ENCODE results near the gene SFXN5.

Gene SFXN5

DNA sequence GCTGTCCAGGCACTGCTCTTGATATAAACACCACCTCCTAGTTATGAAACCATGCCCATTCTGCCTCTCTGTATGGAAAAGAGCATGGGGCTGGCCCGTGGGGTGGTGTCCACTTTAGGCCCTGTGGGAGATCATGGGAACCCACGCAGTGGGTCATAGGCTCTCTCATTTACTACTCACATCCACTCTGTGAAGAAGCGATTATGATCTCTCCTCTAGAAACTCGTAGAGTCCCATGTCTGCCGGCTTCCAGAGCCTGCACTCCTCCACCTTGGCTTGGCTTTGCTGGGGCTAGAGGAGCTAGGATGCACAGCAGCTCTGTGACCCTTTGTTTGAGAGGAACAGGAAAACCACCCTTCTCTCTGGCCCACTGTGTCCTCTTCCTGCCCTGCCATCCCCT lies 138.3 kb downstream of the SFXN5 start:
- Histone ChIP-seq H3K27me3 (ENCODE audit: insufficient read depth, low read depth) (no peaks in the 10 kb centered on the region), H3K4me3 (IDR thresholded peaks at IDR 0.05; ENCODE audit: insufficient read depth, low read depth, low read length) (no peak overlapping the region), H3K9ac (no peak overlapping the region), H2AFZ (ENCODE audit: low read depth) (no peak overlapping the region), H4K20me1 (ENCODE audit: insufficient read depth) (no peaks in the 10 kb centered on the region), H3K79me2 (ENCODE audit: insufficient read depth, low read depth) (no peaks in the 10 kb centered on the region), H3K27ac (no peak overlapping the region), H3K36me3 (ENCODE audit: insufficient read depth) (no peaks in the 10 kb centered on the region), H3K4me1 (ENCODE audit: low read depth, poor library complexity, severe bottlenecking) (no peaks in the 10 kb centered on the region), H3K4me2 (no peak overlapping the region)
- no peak for TF ChIP-seq CTCF (conservative IDR thresholded peaks at IDR 0.05; ENCODE audit: low read depth, low read length)

DNA sequence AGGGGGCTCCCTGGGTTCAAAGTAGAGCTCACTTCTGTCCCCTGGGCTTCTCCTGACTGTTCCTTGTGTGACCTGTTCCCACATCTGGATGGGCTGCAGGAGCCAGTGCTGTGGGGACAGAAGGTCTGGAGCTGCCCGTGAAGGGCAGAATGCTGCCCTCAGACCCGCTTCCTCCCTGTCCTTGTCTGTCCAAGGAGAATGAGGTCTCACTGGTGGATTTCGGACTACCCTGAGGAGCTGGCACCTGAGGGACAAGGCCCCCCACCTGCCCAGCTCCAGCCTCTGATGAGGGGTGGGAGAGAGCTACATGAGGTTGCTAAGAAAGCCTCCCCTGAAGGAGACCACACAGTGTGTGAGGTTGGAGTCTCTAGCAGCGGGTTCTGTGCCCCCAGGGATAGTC lies 138.7 kb downstream of the SFXN5 start:
- Histone ChIP-seq H3K9ac (no peak overlapping the region), H3K79me2 (ENCODE audit: insufficient read depth, low read depth) (no peaks in the 10 kb centered on the region), H3K4me2 (no peak overlapping the region), H2AFZ (ENCODE audit: low read depth) (no peak overlapping the region), H4K20me1 (ENCODE audit: insufficient read depth) (no peaks in the 10 kb centered on the region), H3K4me3 (IDR thresholded peaks at IDR 0.05; ENCODE audit: insufficient read depth, low read depth, low read length) (no peak overlapping the region), H3K36me3 (ENCODE audit: insufficient read depth) (no peaks in the 10 kb centered on the region), H3K27me3 (ENCODE audit: insufficient read depth, low read depth) (no peaks in the 10 kb centered on the region), H3K4me1 (ENCODE audit: low read depth, poor library complexity, severe bottlenecking) (no peaks in the 10 kb centered on the region), H3K27ac (no peak overlapping the region)
- TF ChIP-seq CTCF (conservative IDR thresholded peaks at IDR 0.05; ENCODE audit: low read depth, low read length) = no peak

- Histone ChIP-seq H2AFZ (ENCODE audit: low read depth) (no peak overlapping the region), H3K79me2 (ENCODE audit: insufficient read depth, low read depth) (no peaks in the 10 kb centered on the region), H3K9ac (no peak overlapping the region), H3K27me3 (ENCODE audit: insufficient read depth, low read depth) (no peaks in the 10 kb centered on the region; the same call in 1 of the 2 replicates), H3K4me3 (IDR thresholded peaks at IDR 0.05; ENCODE audit: insufficient read depth, low read depth, low read length) (no peak overlapping the region), H4K20me1 (ENCODE audit: insufficient read depth) (no peaks in the 10 kb centered on the region), H3K4me2 (no peak overlapping the region), H3K4me1 (ENCODE audit: low read depth, poor library complexity, severe bottlenecking) (no peaks in the 10 kb centered on the region), H3K27ac (no peak overlapping the region), H3K36me3 (ENCODE audit: insufficient read depth) (no peaks in the 10 kb centered on the region)
- no peak for TF ChIP-seq CTCF (conservative IDR thresholded peaks at IDR 0.05; ENCODE audit: low read depth, low read length)
Measured at GRCh38 chr2:72932045-72932740, 139.3 kb downstream of the SFXN5 start.

GRCh38 chr2:72931280-72931910 lies 140.1 kb downstream of the SFXN5 start:
- H3K79me2 ChIP-seq (ENCODE audit: insufficient read depth, low read depth) = no peaks in the 10 kb centered on the region
- H2AFZ ChIP-seq (ENCODE audit: low read depth) = no peak overlapping the region
- no peaks in the 10 kb centered on the region; the same call in 1 of the 2 replicates for H3K27me3 ChIP-seq (ENCODE audit: insufficient read depth, low read depth)
- no peak overlapping the region for H3K4me3 ChIP-seq (IDR thresholded peaks at IDR 0.05; ENCODE audit: insufficient read depth, low read depth, low read length)
- no peak overlapping the region for H3K27ac ChIP-seq
- no peaks in the 10 kb centered on the region for H3K36me3 ChIP-seq (ENCODE audit: insufficient read depth)
- H3K9ac ChIP-seq = no peak overlapping the region
- H4K20me1 ChIP-seq (ENCODE audit: insufficient read depth) = no peaks in the 10 kb centered on the region
- no peak for TF ChIP-seq CTCF (conservative IDR thresholded peaks at IDR 0.05; ENCODE audit: low read depth, low read length)
- H3K4me1 ChIP-seq (ENCODE audit: low read depth, poor library complexity, severe bottlenecking) = no peaks in the 10 kb centered on the region
- H3K4me2 ChIP-seq = no peak overlapping the region

Data from KMS-11 (cell line).